SK-N-SH (cell line): ENCODE data around the gene SRD5A3. TPM values are rescaled to one million over a fixed set of nuclear protein-coding genes. Genes with fewer than 3 reads are reported as not detected.

Experiments used
- CTCF ChIA-PET: fragments of 300-600, 350-600 bp; formaldehyde crosslinking; extraction: SDS; loops from one replicate; lab custom pipeline; 2021; lab: Yijun Ruan, JAX
- POLR2A ChIA-PET: fragments of 350-600 bp; sonication (Branson Sonifier 250); formaldehyde crosslinking; extraction: SDS; loops from one replicate; lab custom pipeline; 2020; ENCODE audit warnings: antibody characterized with exemption, inconsistent platforms; lab: Yijun Ruan, JAX
- DNase-seq: peaks from one replicate; pipeline ENCODE4 v3.0.0; 2012
- H2AFZ ChIP-seq: fragments of 200-600 bp; sonication (generic); 2 replicates; pipeline ENCODE4 v1.8.1; 2016; ENCODE audit warnings: antibody characterized with exemption, mild to moderate bottlenecking, low read depth
- H3F3A ChIP-seq: fragments of 200-600 bp; sonication (generic); replicated peaks from 2 replicates; pipeline ENCODE3; 2016; ENCODE audit warnings: antibody characterized with exemption, mild to moderate bottlenecking; ENCODE audit not compliant: insufficient read depth
- H3K27ac ChIP-seq, 2 experiments: fragments of 200-500 bp in 1 of 2; fragments of 200-600 bp in 1 of 2; sonication (Bioruptor generic) in 1 of 2; sonication (generic), shearing (Covaris generic) in 1 of 2; 2 replicates each; pipeline versions ENCODE4 v1.5.1 to v1.6.1; 2014 to 2016; ENCODE audit warnings: low read depth in 2 of 2, inconsistent platforms in 1 of 2, low read length in 1 of 2, mild to moderate bottlenecking in 1 of 2, mixed read lengths in 1 of 2
- H3K27me3 ChIP-seq: fragments of 200-600 bp; sonication (generic), shearing (Covaris generic); 2 replicates; pipeline ENCODE4 v1.6.1; 2016; ENCODE audit warnings: mixed run types; ENCODE audit not compliant: insufficient read depth
- H3K36me3 ChIP-seq, 2 experiments: fragments of 200-500 bp in 1 of 2; fragments of 200-600 bp in 1 of 2; sonication (Bioruptor generic) in 1 of 2; sonication (generic) in 1 of 2; replicated peaks in 1 of 2; 2 replicates each; pipeline versions ENCODE3 to v1.5.1; 2014 to 2016; ENCODE audit warnings: low read length in 1 of 2, mild to moderate bottlenecking in 1 of 2; ENCODE audit not compliant: insufficient read depth in 2 of 2, control insufficient read depth in 1 of 2
- H3K4me1 ChIP-seq, 2 experiments: fragments of 200-500 bp in 1 of 2; fragments of 200-600 bp in 1 of 2; sonication (Bioruptor generic) in 1 of 2; sonication (generic), shearing (Covaris generic) in 1 of 2; 2 replicates each; pipeline versions ENCODE4 v1.5.1 to v1.6.1; 2014 to 2016; ENCODE audit warnings: low read depth in 1 of 2, low read length in 1 of 2, mixed run types in 1 of 2; ENCODE audit not compliant: insufficient read depth in 2 of 2, control insufficient read depth in 1 of 2
- H3K4me2 ChIP-seq: fragments of 200-600 bp; sonication (generic), shearing (Covaris generic); 2 replicates; pipeline ENCODE4 v1.6.1; 2017; ENCODE audit warnings: mixed run types
- H3K4me3 ChIP-seq, 2 experiments: fragments of 200-500 bp in 1 of 2; fragments of 200-600 bp in 1 of 2; sonication (Bioruptor generic) in 1 of 2; sonication (generic), shearing (Covaris generic) in 1 of 2; 2 replicates each; pipeline versions ENCODE4 v1.5.1 to v1.8.1; 2014 to 2016; ENCODE audit warnings: low read depth in 2 of 2, inconsistent platforms in 1 of 2, low read length in 1 of 2, mild to moderate bottlenecking in 1 of 2, mixed read lengths in 1 of 2, moderate library complexity in 1 of 2
- H3K79me2 ChIP-seq: fragments of 200-600 bp; sonication (generic); 2 replicates; pipeline ENCODE4 v1.8.1; 2017; ENCODE audit warnings: mild to moderate bottlenecking; ENCODE audit not compliant: insufficient read depth
- H3K9ac ChIP-seq: fragments of 200-600 bp; sonication (generic); 2 replicates; pipeline ENCODE4 v1.6.1; 2017; ENCODE audit warnings: mixed run types
- H3K9me2 ChIP-seq: fragments of 200-600 bp; sonication (generic); 2 replicates; pipeline ENCODE4 v1.6.1; 2017; ENCODE audit warnings: mixed run types
- H3K9me3 ChIP-seq: fragments of 200-600 bp; sonication (generic); 2 replicates; pipeline ENCODE4 v1.6.1; 2017; ENCODE audit warnings: mixed run types, mild to moderate bottlenecking, moderate library complexity
- H4K20me1 ChIP-seq: fragments of 200-600 bp; sonication (generic); 2 replicates; pipeline ENCODE4 v1.6.1; 2017; ENCODE audit warnings: mild to moderate bottlenecking, mixed run types; ENCODE audit not compliant: insufficient read depth
- CHD2 ChIP-seq: fragments of 150-350 bp; IDR thresholded peaks from 2 replicates; pipeline ENCODE4 v1.6.1; 2018; ENCODE audit warnings: low read length; ENCODE audit not compliant: partially characterized antibody
- EP300 ChIP-seq, 2 experiments: IDR thresholded peaks; 2 replicates each; pipeline versions ENCODE4 v1.4.0 to v1.6.1; 2012; ENCODE audit warnings: borderline replicate concordance in 1 of 2, low read depth in 1 of 2, low read length in 1 of 2
- FOXJ3 ChIP-seq: sonication (generic); formaldehyde crosslinking; IDR thresholded peaks from 2 replicates; pipeline ENCODE4 v1.5.1; 2020; ENCODE audit warnings: mild to moderate bottlenecking, missing genetic modification reagents
- GABPA ChIP-seq: IDR thresholded peaks from 2 replicates; pipeline ENCODE4 v1.4.0; 2012; ENCODE audit warnings: low read depth, mild to moderate bottlenecking
- GATA2 ChIP-seq: sonication (generic); formaldehyde crosslinking; IDR thresholded peaks from 2 replicates; pipeline ENCODE4 v1.5.0; 2020; ENCODE audit warnings: mild to moderate bottlenecking, missing genetic modification reagents
- IRF3 ChIP-seq: fragments of 150-350 bp; IDR thresholded peaks from 2 replicates; pipeline ENCODE4 v1.6.1; 2016; ENCODE audit warnings: mild to moderate bottlenecking, low read depth, low read length
- MXI1 ChIP-seq: IDR thresholded peaks from 2 replicates; pipeline ENCODE4 v1.6.1; 2012; ENCODE audit warnings: mild to moderate bottlenecking, low read depth, low read length, improper control_type of control experiment
- NRF1 ChIP-seq: IDR thresholded peaks from 2 replicates; pipeline ENCODE4 v1.6.1; 2012; ENCODE audit warnings: low read depth, mild to moderate bottlenecking, low read length
- PBX3 ChIP-seq: IDR thresholded peaks from 2 replicates; pipeline ENCODE4; 2012
- POLR2AphosphoS5 ChIP-seq: IDR thresholded peaks from 2 replicates; pipeline ENCODE4 v1.6.1; 2012; ENCODE audit warnings: low read depth, low read length
- RAD21 ChIP-seq: IDR thresholded peaks from 2 replicates; pipeline ENCODE4 v1.6.1; 2012; ENCODE audit warnings: mild to moderate bottlenecking, low read length
- RCOR1 ChIP-seq: fragments of 150-350 bp; IDR thresholded peaks from 2 replicates; pipeline ENCODE4 v1.6.1; 2017; ENCODE audit warnings: antibody characterized with exemption, low read length
- RXRA ChIP-seq: IDR thresholded peaks from 2 replicates; pipeline ENCODE4 v1.4.0; 2012; ENCODE audit warnings: low read depth, mild to moderate bottlenecking, borderline replicate concordance
- SMC3 ChIP-seq: IDR thresholded peaks from 2 replicates; pipeline ENCODE4 v1.6.1; 2012; ENCODE audit warnings: low read depth, low read length, improper control_type of control experiment
- TAF1 ChIP-seq: IDR thresholded peaks from 2 replicates; pipeline ENCODE4 v1.6.1; 2012; ENCODE audit warnings: low read depth, mild to moderate bottlenecking, low read length, moderate library complexity, borderline replicate concordance
- TEAD4 ChIP-seq: IDR thresholded peaks from 2 replicates; pipeline ENCODE4 v1.4.0; 2012; ENCODE audit warnings: mild to moderate bottlenecking, borderline replicate concordance; ENCODE audit not compliant: insufficient read depth
- USF2 ChIP-seq: fragments of 150-350 bp; IDR thresholded peaks from 2 replicates; pipeline ENCODE4 v1.6.1; 2017; ENCODE audit warnings: antibody characterized with exemption, low read length, low read depth, borderline replicate concordance
- YY1 ChIP-seq: IDR thresholded peaks from 2 replicates; pipeline ENCODE4 v1.4.0; 2012; ENCODE audit warnings: low read depth, mild to moderate bottlenecking
- ZBTB33 ChIP-seq: IDR thresholded peaks from 2 replicates; pipeline ENCODE4 v1.4.0; 2012; ENCODE audit warnings: low read depth, borderline replicate concordance
- WGBS: methylation state at CpG from one replicate; pipeline ENCODE4 v1.1.6; 2017; ENCODE audit warnings: low lambda C conversion rate; 5-methylcytosine and 5-hydroxymethylcytosine counted together
- polyA plus RNA-seq, 3 experiments: library from polyadenylated mRNA; depleted of rRNA; stranded (reverse); fragments of >200 nt; gene quantifications; 2 replicates each; pipeline ENCODE4 v1.2.3, GENCODE V29; 2012

SRD5A3 gene
- polyA plus RNA-seq, 1 of the 3 experiments (the other 2 are of a cell fraction), result 5.1 TPM

GRCh38 chr4:55411621-55412020 lies 65.6 kb downstream of the SRD5A3 start:
- Histone ChIP-seq H3K9me2 (no peaks in the 10 kb centered on the region), H3K4me1 (no peaks in the 10 kb centered on the region; a peak in 2 of 4 replicates), H3K9me3 (no peaks in the 10 kb centered on the region), H3K27me3 (no peaks in the 10 kb centered on the region), H3K4me2 (no peak overlapping the region), H3K79me2 (peaks cover 99% of the 10 kb centered on the region), H2AFZ (no peak overlapping the region), H3K27ac (no peak overlapping the region), H3F3A (peaks cover 6% of the 10 kb centered on the region), H4K20me1 (peaks cover 87% of the 10 kb centered on the region), H3K9ac (no peak overlapping the region), H3K36me3 (peaks cover 40 to 56% of the 10 kb centered on the region in 2 experiments), H3K4me3 (no peak overlapping the region)
- 98% methylated on average over 6 of the region's 6 CpGs for WGBS
- TF ChIP-seq GABPA (no peak), RXRA (no peak), NRF1 (no peak), PBX3 (no peak), MXI1 (no peak), USF2 (no peak), CHD2 (no peak), YY1 (no peak), IRF3 (no peak), ZBTB33 (no peak)
- POLR2A ChIA-PET, result no interaction called here
- CTCF ChIA-PET, result interaction anchor here (0.6 to 1.4 kb wide), 4 partner anchors 57 to 1825 kb away, joined by 3 to 4 read pairs (median 3); no protein-coding TSS in a partner anchor
- no peak for DNase-seq

GRCh38 chr4:55416176-55416575 lies 70.1 kb downstream of the SRD5A3 start:
- Histone ChIP-seq H3K9ac (no peak overlapping the region), H3F3A (no peaks in the 10 kb centered on the region), H3K9me2 (no peaks in the 10 kb centered on the region), H3K4me3 (no peak overlapping the region), H3K79me2 (peaks cover 93% of the 10 kb centered on the region), H3K4me2 (no peak overlapping the region), H2AFZ (no peak overlapping the region), H3K27me3 (no peaks in the 10 kb centered on the region), H3K4me1 (peaks cover 0 to 3% of the 10 kb centered on the region in 2 experiments; a peak in 1 of 4 replicates), H4K20me1 (peaks cover 41% of the 10 kb centered on the region), H3K9me3 (no peaks in the 10 kb centered on the region), H3K36me3 (peaks cover 56 to 74% of the 10 kb centered on the region in 2 experiments), H3K27ac (no peak overlapping the region)
- 86% methylated on average over 3 of the region's 3 CpGs for WGBS
- POLR2A ChIA-PET, result no interaction called here
- no peak for DNase-seq
- CTCF ChIA-PET, result no interaction called here
- TF ChIP-seq RCOR1, result no peak
- TF ChIP-seq PBX3, result no peak
- no peak for TF ChIP-seq POLR2AphosphoS5
- TF ChIP-seq YY1, result no peak
- no peak for TF ChIP-seq SMC3
- no peak for TF ChIP-seq TEAD4
- TF ChIP-seq TAF1, result no peak
- no peak for TF ChIP-seq ZBTB33
- TF ChIP-seq FOXJ3 (CRISPR knock-in tag), result no peak
- no peak for TF ChIP-seq GATA2 (CRISPR knock-in tag)
- TF ChIP-seq RAD21, result no peak
- no peak for TF ChIP-seq EP300 (IDR thresholded peaks at IDR 0.05; ENCODE audit: borderline replicate concordance in 1 of 2, low read depth in 1 of 2, low read length in 1 of 2)
- no peak for TF ChIP-seq NRF1
- TF ChIP-seq GABPA, result no peak
